Cardiac fibroblast (primary cell): ENCODE results near the gene RNF157.

Experiments
- DNase-seq, 2 donors: peaks; one replicate each; pipeline versions ENCODE4 v3.0.0 to v3.0.0-alpha.2; 2010; ENCODE audit warnings: low read depth in 2 of 2
- H3K4me3 ChIP-seq, 2 donors: replicated peaks in 1 of 2; 1 replicate in 1 of 2; 2 replicates in 1 of 2; pipeline ENCODE4 v1.5.1; 2011; ENCODE audit warnings: low read depth in 2 of 2, low read length in 2 of 2, mild to moderate bottlenecking in 2 of 2, moderate library complexity in 1 of 2
- CTCF ChIP-seq: IDR thresholded peaks from one replicate; pipeline ENCODE4 v1.5.1; 2011; ENCODE audit warnings: low read depth, mild to moderate bottlenecking, low read length, inconsistent platforms

RNF157 gene

DNA sequence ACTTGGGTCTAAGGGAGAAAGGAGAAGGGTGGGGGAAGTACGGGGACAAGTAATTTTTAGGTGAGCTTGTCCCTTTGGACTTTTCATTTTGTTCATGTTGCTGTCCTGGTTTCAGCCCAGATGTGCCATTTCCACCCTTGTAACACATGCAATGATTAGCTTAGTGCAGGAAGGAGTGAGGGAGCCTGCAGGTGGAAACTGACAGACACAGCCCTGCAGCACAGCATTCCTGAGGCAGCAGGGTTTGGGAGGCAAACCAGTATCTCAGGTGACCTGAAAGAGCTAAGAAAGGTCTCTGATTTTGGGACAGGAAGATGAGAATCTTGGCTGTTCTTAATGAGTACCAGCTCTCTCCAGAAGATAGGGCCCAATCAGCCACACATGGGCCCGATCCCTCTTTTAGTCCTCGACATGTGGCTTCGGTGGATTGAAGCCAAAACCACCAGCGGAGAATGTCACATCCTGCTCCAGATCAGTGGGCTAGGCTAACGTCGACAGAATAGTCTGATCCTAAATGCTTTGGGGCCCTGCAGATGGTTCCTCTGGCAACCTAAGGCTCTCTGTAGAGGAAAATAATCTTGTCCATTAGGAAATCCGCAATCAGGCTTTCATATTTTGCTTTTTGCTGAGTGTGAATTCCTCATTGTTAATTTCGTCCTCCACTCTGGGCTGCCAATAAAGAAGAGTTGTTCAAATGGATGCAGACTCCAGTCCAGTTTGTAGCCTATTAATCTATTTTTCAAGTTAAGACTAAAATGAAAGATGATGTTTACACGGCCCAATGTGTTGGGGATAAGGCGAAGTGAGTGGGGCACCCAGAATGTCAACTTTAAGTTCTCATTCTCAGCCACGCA lies 3.8 kb upstream of the RNF157 start:
- DNase-seq, result no peak
- no peak overlapping the region for H3K4me3 ChIP-seq
- TF ChIP-seq CTCF, result no peak

- TF ChIP-seq CTCF, result no peak
- no peak overlapping the region for H3K4me3 ChIP-seq
- no peak for DNase-seq
These were observed 1.5 kb upstream of the RNF157 start for GRCh38 chr17:76241691-76242255.

- DNase-seq, result peak in 1 of 2 donors; percentile 7
- TF ChIP-seq CTCF, result no peak
- peak overlapping the region; percentile 47 to 55 for H3K4me3 ChIP-seq
These were observed 878 bp upstream of the RNF157 start for GRCh38 chr17:76241204-76241538.

GRCh38 chr17:76239538-76240274 lies 587 bp downstream of the RNF157 start:
- no peak for DNase-seq
- TF ChIP-seq CTCF, result no peak
- H3K4me3 ChIP-seq, result peak overlapping the region in 1 of 2 donors; percentile 11

DNA sequence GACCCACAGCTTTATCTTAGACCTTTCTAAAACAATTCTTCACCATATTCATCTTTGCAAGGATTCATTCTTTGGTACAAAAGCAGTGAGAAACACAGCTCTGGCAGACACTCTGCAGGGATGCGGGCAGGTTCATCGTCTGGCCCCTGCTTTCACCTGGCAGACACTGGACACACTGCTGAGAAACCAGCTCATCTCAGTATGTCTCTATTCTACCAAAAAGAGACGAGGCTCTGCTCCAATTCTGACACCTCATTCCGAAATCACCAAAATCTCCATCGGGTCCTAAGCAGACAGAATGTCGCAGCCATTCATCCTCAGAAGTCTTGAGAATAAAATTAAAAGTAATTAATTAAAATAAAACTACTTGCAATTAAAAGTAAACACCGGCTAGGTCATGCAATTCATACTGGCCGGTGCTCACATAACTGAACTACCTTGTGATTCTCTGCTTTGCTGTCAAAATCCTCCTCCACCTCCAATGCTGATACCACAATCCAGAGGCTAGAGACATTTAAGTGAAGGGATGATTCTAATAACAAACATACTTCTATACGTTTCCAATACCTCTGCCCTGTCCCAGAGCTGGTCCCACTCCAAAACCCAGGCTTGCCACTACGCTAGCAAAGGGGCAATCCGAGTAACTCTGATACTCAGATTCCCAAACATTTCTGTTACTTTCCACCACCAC lies 1.3 kb downstream of the RNF157 start:
- no peak for TF ChIP-seq CTCF
- DNase-seq, result no peak
- H3K4me3 ChIP-seq, result no peak overlapping the region

- no peak for TF ChIP-seq CTCF
- H3K4me3 ChIP-seq, result no peak overlapping the region
- DNase-seq, result peak in 1 of 2 donors; percentile 37
These were observed 2.4 kb downstream of the RNF157 start for GRCh38 chr17:76237859-76238313.
